ENCODE measurements around the gene NMT1. TPM values are rescaled to one million over a fixed set of nuclear protein-coding genes. Genes with fewer than 3 reads are reported as not detected.

The NMT1 gene
- total and polyA plus RNA-seq, 2 of the 13 experiments (the other 11 are each of a cell fraction or from before 2014, with no cell fraction given) = 75.7 to 142 TPM

DNA sequence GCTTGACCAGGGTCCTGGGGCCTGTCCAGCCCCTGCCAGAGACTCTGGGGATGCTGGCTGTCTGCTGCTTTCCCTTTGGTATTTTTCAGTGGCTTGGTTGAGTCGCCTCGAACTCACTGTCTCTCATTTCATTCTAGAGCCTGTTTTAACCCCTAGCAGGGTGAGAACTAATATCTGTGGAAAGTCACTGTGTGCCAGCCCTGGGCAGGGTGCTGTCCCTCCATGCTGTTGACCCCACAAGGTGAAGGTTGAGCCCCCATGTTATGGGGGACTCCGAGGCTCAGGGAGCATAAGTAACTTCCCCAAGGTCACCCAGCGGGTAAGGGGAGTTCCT is 42.6 kb upstream of the NMT1 start (continued):
- TF ChIP-seq, protein P1, sequence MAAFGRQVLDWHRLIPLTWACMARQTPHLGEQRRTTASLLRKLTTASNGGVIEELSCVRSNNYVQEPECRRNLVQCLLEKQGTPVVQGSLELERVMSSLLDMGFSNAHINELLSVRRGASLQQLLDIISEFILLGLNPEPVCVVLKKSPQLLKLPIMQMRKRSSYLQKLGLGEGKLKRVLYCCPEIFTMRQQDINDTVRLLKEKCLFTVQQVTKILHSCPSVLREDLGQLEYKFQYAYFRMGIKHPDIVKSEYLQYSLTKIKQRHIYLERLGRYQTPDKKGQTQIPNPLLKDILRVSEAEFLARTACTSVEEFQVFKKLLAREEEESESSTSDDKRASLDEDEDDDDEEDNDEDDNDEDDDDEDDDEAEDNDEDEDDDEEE (CRISPR knock-in tag; IDR thresholded peaks at IDR 0.05) = no peak
- TF ChIP-seq NCOA2 (CRISPR knock-in tag; IDR thresholded peaks at IDR 0.05) (no peak), ZBTB42 (CRISPR knock-in tag; IDR thresholded peaks at IDR 0.05) (0 out of 2 replicates have a peak, but pooled peaks have one; percentile 28), ISX (CRISPR knock-in tag; conservative IDR thresholded peaks at IDR 0.05) (no peak), RFXANK (CRISPR knock-in tag; IDR thresholded peaks at IDR 0.05) (no peak), SP4 (CRISPR knock-in tag; IDR thresholded peaks at IDR 0.05) (no peak), ADNP (CRISPR knock-in tag; IDR thresholded peaks at IDR 0.05) (no peak), PHB2 (IDR thresholded peaks at IDR 0.05; ENCODE audit: partially characterized antibody) (no peak), ZNF839 (CRISPR knock-in tag; IDR thresholded peaks at IDR 0.05; ENCODE audit: borderline replicate concordance) (no peak), ZFP36L2 (CRISPR knock-in tag; IDR thresholded peaks at IDR 0.05) (no peak), ATF7-NPFF (CRISPR knock-in tag; IDR thresholded peaks at IDR 0.05; ENCODE audit: low read depth) (no peak), ZNF570 (CRISPR knock-in tag; IDR thresholded peaks at IDR 0.05; ENCODE audit: borderline replicate concordance) (no peak), CHD2 (IDR thresholded peaks at IDR 0.05; ENCODE audit: low read depth, low read length) (no peak), MAFF (IDR thresholded peaks at IDR 0.05; ENCODE audit: low read depth, low read length) (no peak), ZNF317 (CRISPR knock-in tag; IDR thresholded peaks at IDR 0.05) (no peak), HCFC1 (IDR thresholded peaks at IDR 0.05; ENCODE audit: low read depth, low read length) (no peak), ZNF44 (CRISPR knock-in tag; IDR thresholded peaks at IDR 0.05) (0 out of 2 replicates have a peak, but pooled peaks have one; percentile 34), SP1 (IDR thresholded peaks at IDR 0.05) (no peak), SP1 (CRISPR knock-in tag; IDR thresholded peaks at IDR 0.05) (no peak), MLLT10 (CRISPR knock-in tag; IDR thresholded peaks at IDR 0.05) (no peak), NPAS2 (CRISPR knock-in tag; IDR thresholded peaks at IDR 0.05; ENCODE audit: borderline replicate concordance) (no peak), RAD51 (IDR thresholded peaks at IDR 0.05; ENCODE audit: borderline replicate concordance) (no peak), ELF4 (CRISPR knock-in tag; IDR thresholded peaks at IDR 0.05; ENCODE audit: borderline replicate concordance) (no peak)
- TF ChIP-seq, protein P2, sequence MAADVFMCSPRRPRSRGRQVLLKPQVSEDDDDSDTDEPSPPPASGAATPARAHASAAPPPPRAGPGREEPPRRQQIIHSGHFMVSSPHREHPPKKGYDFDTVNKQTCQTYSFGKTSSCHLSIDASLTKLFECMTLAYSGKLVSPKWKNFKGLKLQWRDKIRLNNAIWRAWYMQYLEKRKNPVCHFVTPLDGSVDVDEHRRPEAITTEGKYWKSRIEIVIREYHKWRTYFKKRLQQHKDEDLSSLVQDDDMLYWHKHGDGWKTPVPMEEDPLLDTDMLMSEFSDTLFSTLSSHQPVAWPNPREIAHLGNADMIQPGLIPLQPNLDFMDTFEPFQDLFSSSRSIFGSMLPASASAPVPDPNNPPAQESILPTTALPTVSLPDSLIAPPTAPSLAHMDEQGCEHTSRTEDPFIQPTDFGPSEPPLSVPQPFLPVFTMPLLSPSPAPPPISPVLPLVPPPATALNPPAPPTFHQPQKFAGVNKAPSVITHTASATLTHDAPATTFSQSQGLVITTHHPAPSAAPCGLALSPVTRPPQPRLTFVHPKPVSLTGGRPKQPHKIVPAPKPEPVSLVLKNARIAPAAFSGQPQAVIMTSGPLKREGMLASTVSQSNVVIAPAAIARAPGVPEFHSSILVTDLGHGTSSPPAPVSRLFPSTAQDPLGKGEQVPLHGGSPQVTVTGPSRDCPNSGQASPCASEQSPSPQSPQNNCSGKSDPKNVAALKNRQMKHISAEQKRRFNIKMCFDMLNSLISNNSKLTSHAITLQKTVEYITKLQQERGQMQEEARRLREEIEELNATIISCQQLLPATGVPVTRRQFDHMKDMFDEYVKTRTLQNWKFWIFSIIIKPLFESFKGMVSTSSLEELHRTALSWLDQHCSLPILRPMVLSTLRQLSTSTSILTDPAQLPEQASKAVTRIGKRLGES (CRISPR knock-in tag; IDR thresholded peaks at IDR 0.05; ENCODE audit: borderline replicate concordance) = no peak
- TF ChIP-seq, protein P3, sequence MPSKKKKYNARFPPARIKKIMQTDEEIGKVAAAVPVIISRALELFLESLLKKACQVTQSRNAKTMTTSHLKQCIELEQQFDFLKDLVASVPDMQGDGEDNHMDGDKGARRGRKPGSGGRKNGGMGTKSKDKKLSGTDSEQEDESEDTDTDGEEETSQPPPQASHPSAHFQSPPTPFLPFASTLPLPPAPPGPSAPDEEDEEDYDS (CRISPR knock-in tag; IDR thresholded peaks at IDR 0.05) = no peak
- TF ChIP-seq, protein P4, sequence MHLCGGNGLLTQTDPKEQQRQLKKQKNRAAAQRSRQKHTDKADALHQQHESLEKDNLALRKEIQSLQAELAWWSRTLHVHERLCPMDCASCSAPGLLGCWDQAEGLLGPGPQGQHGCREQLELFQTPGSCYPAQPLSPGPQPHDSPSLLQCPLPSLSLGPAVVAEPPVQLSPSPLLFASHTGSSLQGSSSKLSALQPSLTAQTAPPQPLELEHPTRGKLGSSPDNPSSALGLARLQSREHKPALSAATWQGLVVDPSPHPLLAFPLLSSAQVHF (CRISPR knock-in tag; IDR thresholded peaks at IDR 0.05) = no peak
- TF ChIP-seq, protein P5, sequence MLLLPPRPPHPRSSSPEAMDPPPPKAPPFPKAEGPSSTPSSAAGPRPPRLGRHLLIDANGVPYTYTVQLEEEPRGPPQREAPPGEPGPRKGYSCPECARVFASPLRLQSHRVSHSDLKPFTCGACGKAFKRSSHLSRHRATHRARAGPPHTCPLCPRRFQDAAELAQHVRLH (CRISPR knock-in tag; IDR thresholded peaks at IDR 0.05; ENCODE audit: borderline replicate concordance, low read depth) = no peak
- TF ChIP-seq, protein P6, sequence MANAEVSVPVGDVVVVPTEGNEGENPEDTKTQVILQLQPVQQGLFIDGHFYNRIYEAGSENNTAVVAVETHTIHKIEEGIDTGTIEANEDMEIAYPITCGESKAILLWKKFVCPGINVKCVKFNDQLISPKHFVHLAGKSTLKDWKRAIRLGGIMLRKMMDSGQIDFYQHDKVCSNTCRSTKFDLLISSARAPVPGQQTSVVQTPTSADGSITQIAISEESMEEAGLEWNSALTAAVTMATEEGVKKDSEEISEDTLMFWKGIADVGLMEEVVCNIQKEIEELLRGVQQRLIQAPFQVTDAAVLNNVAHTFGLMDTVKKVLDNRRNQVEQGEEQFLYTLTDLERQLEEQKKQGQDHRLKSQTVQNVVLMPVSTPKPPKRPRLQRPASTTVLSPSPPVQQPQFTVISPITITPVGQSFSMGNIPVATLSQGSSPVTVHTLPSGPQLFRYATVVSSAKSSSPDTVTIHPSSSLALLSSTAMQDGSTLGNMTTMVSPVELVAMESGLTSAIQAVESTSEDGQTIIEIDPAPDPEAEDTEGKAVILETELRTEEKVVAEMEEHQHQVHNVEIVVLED (CRISPR knock-in tag; IDR thresholded peaks at IDR 0.05; ENCODE audit: borderline replicate concordance) = no peak

All from HepG2 (cell line).